Activated CD8-positive, alpha-beta memory T cell treated with anti-CD3 and anti-CD28 coated beads for 36 hours (primary cell): Measurements from ENCODE around the gene AGXT. TPM values are rescaled to one million over a fixed set of nuclear protein-coding genes. Genes with fewer than 3 reads are reported as not detected.

Experiments used
- CTCF ChIA-PET: fragments of 350-600 bp; sonication (Branson Sonifier 250); formaldehyde crosslinking; loops from one replicate; lab custom pipeline; 2021; ENCODE audit warnings: antibody characterized with exemption; lab: Charles Lee
- POLR2A ChIA-PET: fragments of 350-600 bp; sonication (Branson Sonifier 250); formaldehyde crosslinking; loops from one replicate; lab custom pipeline; 2021; ENCODE audit warnings: antibody characterized with exemption; lab: Charles Lee
- total RNA-seq, 2 experiments: library from RNA; stranded (reverse); gene quantifications; one replicate each; pipeline ENCODE4 v1.2.3, GENCODE V29; 2021

The AGXT gene
- total RNA-seq, 2 experiments from 2014 or later = not detected

GRCh38 chr2:240920783-240921231 lies 52.2 kb downstream of the AGXT start:
- CTCF ChIA-PET = no interaction called here
- POLR2A ChIA-PET = no interaction called here

- POLR2A ChIA-PET = no interaction called here
- CTCF ChIA-PET = no interaction called here
These were observed 52.8 kb downstream of the AGXT start for GRCh38 chr2:240921311-240921994.

- POLR2A ChIA-PET = no interaction called here
- CTCF ChIA-PET = no interaction called here
These were observed 53.3 kb downstream of the AGXT start for GRCh38 chr2:240921995-240922244.

GRCh38 chr2:240922245-240922981 lies 53.8 kb downstream of the AGXT start:
- ChIA-PET POLR2A (no interaction called here), CTCF (no interaction called here)

GRCh38 chr2:240922982-240923537 lies 54.4 kb downstream of the AGXT start:
- ChIA-PET POLR2A (no interaction called here), CTCF (no interaction called here)

- POLR2A ChIA-PET = no interaction called here
- CTCF ChIA-PET = no interaction called here
These were observed 56.6 kb downstream of the AGXT start for GRCh38 chr2:240925191-240925567.

- ChIA-PET CTCF (no interaction called here), POLR2A (interaction anchor here (0.6 kb wide), 1 partner anchor 196 kb away, joined by 3 read pairs; no protein-coding TSS in a partner anchor)
These were observed 57.2 kb downstream of the AGXT start for GRCh38 chr2:240925568-240926515.

- ChIA-PET POLR2A (no interaction called here), CTCF (no interaction called here)
These were observed 58.1 kb downstream of the AGXT start for GRCh38 chr2:240926516-240927389.

GRCh38 chr2:240927390-240927781 lies 58.8 kb downstream of the AGXT start:
- ChIA-PET POLR2A (no interaction called here), CTCF (no interaction called here)

GRCh38 chr2:240928476-240929363 lies 60.1 kb downstream of the AGXT start:
- ChIA-PET POLR2A (no interaction called here), CTCF (no interaction called here)

- CTCF ChIA-PET = no interaction called here
- POLR2A ChIA-PET = no interaction called here
These were observed 60.9 kb downstream of the AGXT start for GRCh38 chr2:240929364-240930095.

Other genes starting within 250 kb of the AGXT start
- 10 to 100 TPM; 12.6 to 13.3 TPM for gene GPR35, start 243.3 kb upstream of the AGXT start, total RNA-seq
- not detected for gene AQP12B, start 185.9 kb upstream of the AGXT start, total RNA-seq
- gene AQP12A, start 177.0 kb upstream of the AGXT start, total RNA-seq = not detected
- 1 to 10 TPM; 2.6 to 3.4 TPM for gene KIF1A, start 48.6 kb upstream of the AGXT start, total RNA-seq
- not detected for gene MAB21L4, start 27.3 kb downstream of the AGXT start, total RNA-seq
- gene CROCC2, start 37.5 kb downstream of the AGXT start, total RNA-seq = not detected
- gene SNED1, start 129.8 kb downstream of the AGXT start, total RNA-seq = under 1 TPM; 0.53 to 0.63 TPM
- 10 to 100 TPM; 41.3 to 41.4 TPM for gene MTERF4, start 233.5 kb downstream of the AGXT start, total RNA-seq